HG03095 (cell line): ENCODE results near the gene SRMS.

Experiments used
- ATAC-seq: cut with Tn5 transposase; IDR thresholded peaks from one replicate; pipeline ENCODE4 v1.9.1; 2021; ENCODE audit warnings: moderate library complexity; ENCODE audit not compliant: unreplicated experiment

The SRMS gene

GRCh38 chr20:63492518-63492917 lies 55.0 kb downstream of the SRMS start:
- no peak for ATAC-seq

- no peak for ATAC-seq
Observed at GRCh38 chr20:63491635-63492230, 55.8 kb downstream of the SRMS start.

- no peak for ATAC-seq
Observed at GRCh38 chr20:63491078-63491477, 56.5 kb downstream of the SRMS start.
